ENCODE results near the gene FBXW8.
A peak's percentile ranks its signal among the peaks of the same experiment; 100 is the strongest.

Gene FBXW8

DNA sequence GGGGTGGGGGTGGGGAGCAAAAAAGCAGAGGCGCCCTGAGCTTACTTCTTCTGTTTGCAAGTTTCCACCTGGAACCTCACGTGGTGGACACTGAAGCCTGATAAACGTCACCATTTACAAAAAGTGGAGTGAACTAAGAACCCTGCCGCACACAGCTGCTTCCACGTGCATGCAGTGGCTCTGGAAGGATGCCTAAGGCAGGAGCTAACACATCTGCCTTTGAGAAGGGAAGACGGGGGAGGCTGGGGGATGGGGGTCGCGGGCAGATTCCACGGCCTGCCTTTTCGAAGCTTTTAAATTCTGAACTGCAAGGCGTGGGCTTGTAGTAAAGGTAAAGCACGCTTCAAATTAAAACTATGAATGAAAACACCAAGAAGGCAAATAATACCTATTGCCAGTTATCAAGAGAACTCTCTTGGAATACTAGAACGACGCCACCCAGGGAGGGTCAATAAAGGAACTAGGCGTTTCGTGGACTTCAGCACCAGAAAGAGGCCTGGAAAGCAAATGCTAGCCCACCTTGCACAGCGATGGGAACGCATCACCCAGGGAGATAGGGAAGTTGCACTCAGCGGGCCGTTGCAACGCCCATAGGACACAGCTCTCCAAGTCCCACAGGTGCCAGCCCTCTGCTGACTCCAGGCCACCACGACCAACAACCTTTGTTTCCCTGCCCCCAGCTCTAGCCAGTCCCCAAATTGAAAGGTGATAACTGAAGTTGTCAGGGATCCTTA is 126.7 kb downstream of the FBXW8 start:
- no peak for DNase-seq (ENCODE audit: low read depth)

DNA sequence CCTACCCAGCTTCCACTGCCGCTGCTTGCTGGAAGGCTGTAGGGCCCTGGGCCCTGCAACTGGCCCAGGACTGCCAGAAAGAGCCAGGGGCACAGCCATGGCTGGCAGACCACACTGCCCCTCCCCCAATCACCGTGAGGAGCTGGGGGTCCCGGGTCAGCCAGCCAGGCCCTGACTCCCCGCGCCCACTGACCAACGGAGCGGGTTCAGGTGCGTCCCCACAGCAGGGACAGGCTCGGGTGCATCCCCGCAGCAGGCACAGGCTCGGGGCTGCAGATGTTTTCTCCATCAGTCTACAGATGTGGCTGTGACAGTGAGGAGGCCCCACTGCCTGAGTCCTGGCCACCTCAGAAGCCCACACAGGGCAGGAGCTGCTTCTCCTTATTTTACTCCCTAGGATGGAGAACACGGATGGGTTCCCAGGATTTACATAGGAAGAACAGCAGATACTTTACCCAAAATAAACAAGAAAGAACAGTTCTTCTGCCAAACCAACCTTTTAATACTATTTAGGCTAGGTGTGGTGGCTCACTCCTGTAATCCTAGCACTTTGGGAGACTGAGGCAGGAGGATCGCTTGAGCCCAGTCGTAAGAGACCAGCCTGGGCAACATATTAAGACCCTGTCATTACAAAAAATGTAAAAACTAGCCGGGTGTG is 127.4 kb downstream of the FBXW8 start:
- no peak for DNase-seq (ENCODE audit: low read depth)

DNA sequence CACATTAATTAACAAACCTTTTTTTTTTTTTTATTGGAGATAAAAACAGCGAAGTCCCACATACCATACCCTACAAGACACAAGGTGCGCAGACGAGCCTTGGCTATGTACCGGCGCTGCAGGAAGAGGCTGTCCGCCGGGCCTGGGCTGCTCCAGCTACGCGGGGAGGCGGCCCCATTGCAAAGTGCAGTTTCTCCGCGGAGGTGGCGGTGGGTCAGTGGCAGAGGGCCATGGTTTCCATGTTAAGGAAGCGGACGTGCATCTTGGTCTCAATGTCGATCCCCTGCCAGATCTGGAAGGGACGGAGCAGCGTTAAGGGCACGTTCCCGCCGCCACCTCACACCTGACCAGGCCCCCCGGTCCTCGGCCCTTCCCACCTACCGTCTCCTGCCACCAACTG is 128.2 kb downstream of the FBXW8 start:
- no peak for DNase-seq (ENCODE audit: low read depth)

DNA sequence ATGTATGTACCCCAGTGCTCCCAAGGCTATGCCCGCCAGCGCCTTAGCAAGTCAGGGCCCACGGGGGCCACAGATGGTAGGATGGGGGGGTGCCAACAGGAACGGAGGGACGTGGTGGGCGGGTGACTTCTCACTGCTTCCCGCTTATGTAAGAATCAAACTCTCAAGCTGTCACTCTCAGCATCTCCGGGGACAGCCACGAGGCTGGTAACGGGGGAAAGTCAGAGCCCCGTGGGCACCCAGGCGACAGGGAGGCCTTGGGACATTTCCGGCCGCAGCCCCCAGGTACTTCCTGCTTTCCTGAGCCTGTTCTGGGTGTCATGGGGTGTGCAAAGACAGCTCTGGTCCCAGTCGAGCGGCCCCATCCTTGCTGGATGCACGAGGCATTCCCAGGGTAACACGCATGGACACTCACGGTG is 129.2 kb downstream of the FBXW8 start:
- no peak for DNase-seq (ENCODE audit: low read depth)

DNA sequence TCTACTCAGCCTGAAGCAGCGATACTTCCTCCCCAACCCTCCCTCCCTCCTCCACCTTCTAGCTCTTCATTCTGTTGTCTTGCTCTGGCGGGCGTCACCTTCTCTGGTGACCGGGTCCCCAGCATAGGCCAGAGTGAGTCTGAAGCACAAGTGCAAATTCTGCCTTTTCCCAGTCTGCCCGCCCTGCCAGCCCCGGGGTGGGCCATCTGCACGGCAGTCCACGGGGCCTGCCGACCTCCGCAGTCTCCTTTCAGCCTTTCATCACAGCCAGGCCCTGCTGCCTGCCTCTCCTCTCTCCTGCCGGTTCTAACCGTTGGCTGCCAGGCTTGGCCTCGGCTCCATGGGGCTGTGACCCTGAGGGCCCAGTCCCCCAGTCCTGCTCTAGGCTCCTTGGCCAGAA is 129.7 kb downstream of the FBXW8 start:
- DNase-seq (ENCODE audit: low read depth): no peak

GRCh38 chr12:117041798-117042170 is 131.0 kb downstream of the FBXW8 start:
- DNase-seq (ENCODE audit: low read depth): no peak

GRCh38 chr12:117042171-117042842 is 131.6 kb downstream of the FBXW8 start:
- DNase-seq (ENCODE audit: low read depth): no peak

GRCh38 chr12:117042862-117043261 is 132.1 kb downstream of the FBXW8 start:
- DNase-seq (ENCODE audit: low read depth): no peak

DNA sequence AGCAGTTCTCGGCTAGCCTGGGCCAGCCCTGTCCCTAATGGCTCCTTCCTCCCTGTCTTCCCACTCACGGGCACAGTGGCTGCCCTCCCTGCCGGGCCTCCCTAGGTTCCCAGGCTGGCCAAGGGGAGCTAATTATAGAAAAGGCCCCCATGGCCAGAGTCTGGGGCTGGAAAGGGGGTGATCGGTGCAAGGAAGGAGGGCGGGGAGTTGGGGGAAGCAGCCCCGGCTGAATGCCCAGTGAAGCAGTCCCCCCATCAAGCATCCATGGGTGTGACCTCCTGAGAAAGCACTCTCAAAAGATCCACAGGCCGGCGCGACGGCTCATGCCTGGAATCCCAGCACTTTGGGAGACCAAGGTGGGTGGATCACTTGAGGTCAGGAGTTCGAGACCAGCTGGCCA is 133.6 kb downstream of the FBXW8 start:
- no peak for DNase-seq (ENCODE audit: low read depth)

GRCh38 chr12:117044790-117045159 is 134.0 kb downstream of the FBXW8 start:
- DNase-seq (ENCODE audit: low read depth): no peak

GRCh38 chr12:117045160-117046010 is 134.6 kb downstream of the FBXW8 start:
- no peak for DNase-seq (ENCODE audit: low read depth)

GRCh38 chr12:117046011-117046369 is 135.2 kb downstream of the FBXW8 start:
- no peak for DNase-seq (ENCODE audit: low read depth)

- no peak for DNase-seq (ENCODE audit: low read depth)
Observed at GRCh38 chr12:117046425-117046824, 135.7 kb downstream of the FBXW8 start.

DNA sequence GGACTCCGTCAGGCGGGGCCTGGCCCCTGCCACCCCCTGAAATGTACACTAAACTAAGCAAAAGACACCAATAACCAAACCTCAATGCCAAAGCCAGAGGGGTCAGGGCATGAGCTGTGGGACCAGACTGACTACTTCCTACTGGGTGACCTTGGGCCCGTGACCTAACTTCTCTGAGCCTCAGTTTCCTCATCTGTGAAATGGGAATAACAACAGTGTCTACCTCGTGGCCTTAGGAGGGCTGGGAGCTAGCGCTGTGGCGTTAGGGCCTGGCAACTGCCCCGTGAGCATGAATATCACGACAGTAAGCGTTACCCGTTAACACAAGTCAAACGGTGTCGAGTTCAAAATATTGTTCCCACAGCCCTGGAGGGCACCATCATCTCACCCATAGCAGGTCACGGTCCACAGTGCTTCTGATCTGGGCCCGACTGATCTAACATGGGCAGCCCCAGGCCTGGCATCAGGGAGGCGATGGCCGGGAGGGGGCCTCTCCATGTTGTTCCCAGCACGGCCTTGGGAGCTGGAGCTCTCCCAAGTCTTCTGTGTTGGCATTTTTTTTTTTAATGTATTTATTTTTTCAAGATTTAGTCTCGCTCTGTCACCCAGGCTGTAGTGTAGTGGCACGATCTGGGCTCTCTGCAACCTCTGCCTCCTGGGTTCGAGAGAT is 136.2 kb downstream of the FBXW8 start:
- DNase-seq (ENCODE audit: low read depth): no peak

DNA sequence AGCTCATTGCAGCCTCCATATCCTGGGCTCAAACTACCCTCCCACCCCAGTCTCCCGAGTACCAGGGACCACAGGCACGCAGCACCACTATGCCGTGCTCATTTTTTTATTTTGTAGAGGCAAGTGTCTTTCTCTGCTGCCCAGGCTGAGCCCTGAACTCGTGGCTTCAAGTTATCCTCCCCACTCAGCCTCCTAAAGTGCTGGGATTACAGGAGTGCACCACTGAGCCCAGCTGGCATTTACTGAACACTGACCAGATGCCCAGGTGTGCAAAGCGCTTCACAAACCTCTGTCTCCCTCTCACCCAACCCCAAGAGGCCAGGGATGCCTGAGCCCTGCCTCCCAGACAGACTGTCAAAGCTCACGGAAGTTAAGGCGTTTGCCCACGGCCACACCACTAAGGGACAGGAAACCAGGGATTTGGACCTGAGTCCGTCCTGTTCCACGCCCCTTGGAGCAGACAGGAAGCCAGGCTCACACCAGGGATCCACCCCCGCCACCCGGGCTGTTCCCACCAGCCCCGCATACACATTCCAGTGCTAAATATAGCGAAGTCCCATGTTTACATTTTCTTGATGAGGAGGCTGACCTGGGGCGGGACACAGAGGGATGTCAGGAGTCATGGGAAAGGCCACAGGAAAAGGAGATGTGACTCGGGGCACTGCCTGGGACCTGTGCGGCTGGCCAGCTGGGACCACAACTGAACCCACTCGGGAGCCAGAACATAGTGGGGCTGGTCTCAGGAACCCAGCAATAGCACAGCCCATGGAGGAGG is 137.2 kb downstream of the FBXW8 start:
- peak; percentile 22 for DNase-seq (ENCODE audit: low read depth)

DNA sequence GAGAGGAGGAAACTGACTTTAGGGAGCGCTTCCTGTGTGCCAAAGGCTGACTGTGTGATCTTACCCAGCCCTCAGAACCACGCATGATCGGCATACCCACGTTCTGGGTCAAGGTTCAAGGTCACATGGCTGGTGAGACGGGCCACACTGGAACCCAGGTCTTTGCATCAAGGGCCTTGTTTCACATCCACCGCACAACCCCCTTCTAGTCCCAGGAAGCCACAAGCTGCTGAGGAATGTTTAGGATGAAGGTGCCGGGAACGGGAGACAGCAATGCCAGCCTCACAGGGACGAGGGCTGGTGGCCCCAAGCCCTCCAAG is 137.8 kb downstream of the FBXW8 start:
- DNase-seq (ENCODE audit: low read depth): no peak

GRCh38 chr12:117049295-117049694 is 138.5 kb downstream of the FBXW8 start:
- no peak for DNase-seq (ENCODE audit: low read depth)

DNA sequence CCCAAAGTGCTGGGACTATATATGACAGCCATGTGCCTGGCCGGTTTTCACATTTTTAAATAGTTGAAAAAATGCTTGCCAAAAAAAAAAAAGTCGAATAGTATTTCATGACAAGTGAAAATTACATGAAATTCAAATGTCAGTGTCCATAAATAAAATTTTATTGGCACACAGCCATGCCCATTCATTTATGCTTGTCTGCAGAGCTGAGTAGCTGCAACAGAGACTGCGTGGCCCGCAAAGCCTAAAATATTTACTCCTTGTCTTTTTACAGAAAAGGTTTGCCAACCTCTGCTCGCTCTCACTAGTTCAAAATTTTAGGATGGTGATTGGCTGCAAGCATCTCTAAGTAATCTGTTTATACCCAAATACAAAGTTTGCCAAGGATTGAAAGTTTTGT is 139.3 kb downstream of the FBXW8 start:
- no peak for DNase-seq (ENCODE audit: low read depth)

GRCh38 chr12:117051380-117051779 is 140.6 kb downstream of the FBXW8 start:
- no peak for DNase-seq (ENCODE audit: low read depth)

DNA sequence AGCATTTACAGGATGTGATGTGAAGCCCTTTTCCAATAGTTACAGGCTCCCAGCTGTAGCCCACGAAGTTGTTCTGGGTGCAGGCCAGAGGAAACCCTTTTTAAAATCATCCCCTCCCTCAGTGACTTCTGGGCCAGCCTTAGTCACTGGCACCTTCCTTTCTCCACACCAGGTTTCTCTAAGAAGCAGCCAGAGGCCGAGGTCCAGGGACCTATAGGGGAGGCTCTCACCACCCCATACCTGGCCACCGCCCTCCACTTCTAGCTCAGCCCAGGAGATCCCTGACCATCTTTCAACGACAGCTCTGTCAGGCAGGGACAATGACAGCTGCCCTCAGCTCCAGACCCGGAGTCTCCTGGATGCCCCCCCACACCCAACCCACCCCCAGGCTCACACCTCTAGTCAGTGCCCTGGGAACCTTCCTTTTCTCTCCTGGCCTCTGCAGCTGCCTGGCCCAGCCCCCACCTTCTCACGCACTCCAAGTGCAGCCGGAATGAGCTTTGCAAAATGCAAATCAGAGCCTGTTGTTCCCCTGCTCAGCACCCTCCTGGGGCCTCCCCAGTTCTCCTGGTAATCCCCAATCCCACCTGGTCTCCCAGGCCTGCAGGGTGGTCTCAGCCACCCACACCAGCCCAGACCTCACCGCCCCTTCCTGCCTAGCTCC is 141.8 kb downstream of the FBXW8 start:
- no peak for DNase-seq (ENCODE audit: low read depth)

GRCh38 chr12:117053050-117053400 is 142.3 kb downstream of the FBXW8 start:
- DNase-seq (ENCODE audit: low read depth): no peak
